HL-60/S4 treated with retinoic acid at 250 ng/mL for 4 days and 3 days (cell line): ENCODE measurements around the gene SLC38A2.

Experiments
- in situ Hi-C: fragments of 300-500 bp; cut with MboI; formaldehyde crosslinking; loops from 2 replicates; pipeline ENCODE4 v1.7.0; 2022; ENCODE audit warnings: low sequenced_read_pairs

The SLC38A2 gene

GRCh38 chr12:46342562-46343033 is 30.0 kb downstream of the SLC38A2 start:
- in situ Hi-C loops = loop anchor here (25.0 kb wide), 1 partner anchor 670 kb away; no protein-coding TSS in a partner anchor

- in situ Hi-C loops = loop anchor here (25.0 kb wide), 1 partner anchor 673 kb away; no protein-coding TSS in a partner anchor
Measured at GRCh38 chr12:46339051-46339450, 33.5 kb downstream of the SLC38A2 start.

- in situ Hi-C loops = loop anchor here (25.0 kb wide), 1 partner anchor 680 kb away; no protein-coding TSS in a partner anchor
Measured at GRCh38 chr12:46332260-46332659, 40.3 kb downstream of the SLC38A2 start.

DNA sequence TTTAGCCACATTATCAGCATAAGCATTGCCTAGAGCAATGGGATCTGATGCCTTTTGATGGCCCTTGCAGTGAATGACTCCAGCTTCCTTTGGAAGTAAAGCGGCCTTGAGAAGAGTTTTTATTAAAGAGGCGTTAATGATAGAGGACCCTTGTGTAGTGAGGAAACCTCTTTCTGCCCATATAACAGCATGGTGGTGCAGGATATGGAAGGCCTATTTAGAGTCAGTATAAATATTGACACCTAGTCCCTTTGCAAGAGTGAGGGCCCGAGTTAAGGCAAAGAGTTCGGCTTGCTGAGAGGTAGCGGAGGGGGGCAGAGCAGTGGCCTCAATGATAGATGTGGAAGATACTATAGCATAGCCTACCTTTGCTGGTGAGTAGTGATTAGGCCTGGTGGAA is 47.5 kb downstream of the SLC38A2 start:
- in situ Hi-C loops = loop anchor here (25.0 kb wide), 1 partner anchor 687 kb away; no protein-coding TSS in a partner anchor

- in situ Hi-C loops = no loop called here
Measured at GRCh38 chr12:46320731-46321130, 51.8 kb downstream of the SLC38A2 start.

DNA sequence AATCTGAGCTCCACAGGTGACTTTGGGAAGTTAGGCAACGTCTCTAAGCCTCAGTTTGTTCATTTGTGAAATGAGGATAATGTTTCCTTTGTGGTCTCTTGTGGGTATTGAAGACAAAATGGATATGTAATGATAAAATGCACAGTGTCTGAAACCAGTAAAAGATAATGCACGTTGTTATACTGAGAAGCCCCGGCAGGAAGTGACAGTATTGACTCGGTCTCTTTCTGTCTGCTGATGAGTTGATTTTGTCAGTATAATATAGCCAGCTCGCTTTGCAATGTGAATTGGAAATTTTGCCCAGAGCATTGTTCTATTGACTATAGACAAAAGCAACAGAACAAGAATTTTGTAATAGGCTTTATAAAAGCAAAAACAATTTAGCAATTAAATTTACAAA is 54.5 kb downstream of the SLC38A2 start:
- in situ Hi-C loops = no loop called here
